Measurements from ENCODE around the gene PHKB.

- no peak for TF ChIP-seq CTCF (IDR thresholded peaks at IDR 0.05)
- no peak for TF ChIP-seq EP300 (IDR thresholded peaks at IDR 0.05; ENCODE audit: low read depth)
These were observed 260.0 kb downstream of the PHKB start for GRCh38 chr16:47721006-47721637.
